Stimulated activated CD4-positive, alpha-beta T cell treated with anti-CD3 and anti-CD28 coated beads, TNF-alpha, amount 100 ng/mL, for 24 hours (primary cell): ENCODE data around the gene ABHD2.
"Not testable (repeated sequence)": the region's sequence is repeated elsewhere in the genome, so short reads cannot be mapped to it uniquely, and the experiment has no call there.

Experiments used
- DNase-seq, 3 experiments: peaks; one replicate each; pipeline ENCODE4 v3.0.0-alpha.2; 2020; ENCODE audit warnings: low read depth in 3 of 3

The ABHD2 gene

GRCh38 chr15:89119489-89120478 lies 31.5 kb downstream of the ABHD2 start:
- DNase-seq, result no peak

GRCh38 chr15:89120479-89121000 lies 32.3 kb downstream of the ABHD2 start:
- not testable (repeated sequence) for DNase-seq

- DNase-seq, result no peak
Observed at GRCh38 chr15:89121414-89121813, 33.2 kb downstream of the ABHD2 start.

GRCh38 chr15:89122505-89123180 lies 34.4 kb downstream of the ABHD2 start:
- no peak for DNase-seq

- DNase-seq, result no peak
Observed at GRCh38 chr15:89123181-89123525, 34.9 kb downstream of the ABHD2 start.

- no peak for DNase-seq
Observed at GRCh38 chr15:89125088-89125826, 37.0 kb downstream of the ABHD2 start.

GRCh38 chr15:89126009-89126408 lies 37.8 kb downstream of the ABHD2 start:
- DNase-seq, result no peak

GRCh38 chr15:89127054-89127702 lies 38.9 kb downstream of the ABHD2 start:
- peak in 1 of 3 experiments; percentile 18 for DNase-seq

GRCh38 chr15:89128320-89129122 lies 40.3 kb downstream of the ABHD2 start:
- no peak for DNase-seq

- DNase-seq, result peak; percentile 23 to 47 (median 28)
Observed at GRCh38 chr15:89129123-89129815, 41.0 kb downstream of the ABHD2 start.

- DNase-seq, result no peak
Observed at GRCh38 chr15:89129816-89130134, 41.5 kb downstream of the ABHD2 start.

GRCh38 chr15:89130201-89130600 lies 41.9 kb downstream of the ABHD2 start:
- no peak for DNase-seq

- DNase-seq, result no peak
Observed at GRCh38 chr15:89131731-89132130, 43.5 kb downstream of the ABHD2 start.

GRCh38 chr15:89132611-89133507 lies 44.6 kb downstream of the ABHD2 start:
- no peak for DNase-seq

GRCh38 chr15:89135387-89136077 lies 47.3 kb downstream of the ABHD2 start:
- not testable (repeated sequence) for DNase-seq

- DNase-seq, result no peak
Observed at GRCh38 chr15:89136078-89136806, 48.0 kb downstream of the ABHD2 start.

- no peak for DNase-seq
Observed at GRCh38 chr15:89136818-89137772, 48.8 kb downstream of the ABHD2 start.
